A549 (cell line): Measurements from ENCODE around the gene HIVEP3.

ENCODE experiments used
- EP300 ChIP-seq, 2 experiments: fragments of >200 bp; sonication (Bioruptor Twin); formaldehyde crosslinking; IDR thresholded peaks; 2 replicates in 1 of 2; 3 replicates in 1 of 2; pipeline ENCODE4 v1.6.1; 2016 to 2017
- MYC ChIP-seq: IDR thresholded peaks from 2 replicates; pipeline ENCODE4 v1.6.1; 2012; ENCODE audit warnings: mild to moderate bottlenecking, inconsistent platforms, low read length, improper control_type of control experiment, borderline replicate concordance
- ZFP36 ChIP-seq: fragments of 450-650 bp; IDR thresholded peaks from 2 replicates; pipeline ENCODE4 v1.6.1; 2014; ENCODE audit warnings: borderline replicate concordance; ENCODE audit not compliant: partially characterized antibody
- TF ChIP-seq, protein P1 (sequence below): fragments of >200 bp; sonication (Bioruptor Twin); formaldehyde crosslinking; IDR thresholded peaks from 3 replicates; pipeline ENCODE4 v1.5.1; 2016
- TF ChIP-seq, protein P2 (sequence below): fragments of 250-450 bp; sonication (Bioruptor Pico); IDR thresholded peaks from 2 replicates; pipeline ENCODE4 v1.5.0; 2021; ENCODE audit warnings: mild to moderate bottlenecking, moderate library complexity, borderline replicate concordance

DNA sequence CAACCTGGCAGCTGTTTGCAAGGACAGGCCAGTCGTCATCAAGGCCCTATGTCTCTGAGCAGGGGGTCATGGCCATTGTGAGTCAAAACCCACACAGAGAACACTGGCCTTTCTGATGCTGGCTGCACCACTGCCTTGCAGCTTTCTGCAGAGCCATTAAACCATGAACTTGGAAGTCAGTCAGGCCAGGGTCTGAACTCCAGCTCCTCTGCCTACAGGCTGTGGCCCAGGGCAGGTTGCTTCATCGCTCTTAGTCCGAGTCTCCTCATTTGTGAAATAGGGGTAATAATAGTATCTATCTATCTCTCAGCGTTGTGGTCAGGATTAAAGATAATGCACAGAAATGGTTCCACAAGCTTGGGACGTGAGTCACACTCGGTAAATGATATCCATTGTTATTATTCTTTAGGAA is 35.8 kb upstream of the HIVEP3 start:
- no peak for TF ChIP-seq ZFP36
- TF ChIP-seq, protein P1, sequence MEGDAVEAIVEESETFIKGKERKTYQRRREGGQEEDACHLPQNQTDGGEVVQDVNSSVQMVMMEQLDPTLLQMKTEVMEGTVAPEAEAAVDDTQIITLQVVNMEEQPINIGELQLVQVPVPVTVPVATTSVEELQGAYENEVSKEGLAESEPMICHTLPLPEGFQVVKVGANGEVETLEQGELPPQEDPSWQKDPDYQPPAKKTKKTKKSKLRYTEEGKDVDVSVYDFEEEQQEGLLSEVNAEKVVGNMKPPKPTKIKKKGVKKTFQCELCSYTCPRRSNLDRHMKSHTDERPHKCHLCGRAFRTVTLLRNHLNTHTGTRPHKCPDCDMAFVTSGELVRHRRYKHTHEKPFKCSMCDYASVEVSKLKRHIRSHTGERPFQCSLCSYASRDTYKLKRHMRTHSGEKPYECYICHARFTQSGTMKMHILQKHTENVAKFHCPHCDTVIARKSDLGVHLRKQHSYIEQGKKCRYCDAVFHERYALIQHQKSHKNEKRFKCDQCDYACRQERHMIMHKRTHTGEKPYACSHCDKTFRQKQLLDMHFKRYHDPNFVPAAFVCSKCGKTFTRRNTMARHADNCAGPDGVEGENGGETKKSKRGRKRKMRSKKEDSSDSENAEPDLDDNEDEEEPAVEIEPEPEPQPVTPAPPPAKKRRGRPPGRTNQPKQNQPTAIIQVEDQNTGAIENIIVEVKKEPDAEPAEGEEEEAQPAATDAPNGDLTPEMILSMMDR = no peak
- TF ChIP-seq MYC = no peak
- no peak for TF ChIP-seq EP300 (IDR thresholded peaks at IDR 0.05)
- TF ChIP-seq, protein P2, sequence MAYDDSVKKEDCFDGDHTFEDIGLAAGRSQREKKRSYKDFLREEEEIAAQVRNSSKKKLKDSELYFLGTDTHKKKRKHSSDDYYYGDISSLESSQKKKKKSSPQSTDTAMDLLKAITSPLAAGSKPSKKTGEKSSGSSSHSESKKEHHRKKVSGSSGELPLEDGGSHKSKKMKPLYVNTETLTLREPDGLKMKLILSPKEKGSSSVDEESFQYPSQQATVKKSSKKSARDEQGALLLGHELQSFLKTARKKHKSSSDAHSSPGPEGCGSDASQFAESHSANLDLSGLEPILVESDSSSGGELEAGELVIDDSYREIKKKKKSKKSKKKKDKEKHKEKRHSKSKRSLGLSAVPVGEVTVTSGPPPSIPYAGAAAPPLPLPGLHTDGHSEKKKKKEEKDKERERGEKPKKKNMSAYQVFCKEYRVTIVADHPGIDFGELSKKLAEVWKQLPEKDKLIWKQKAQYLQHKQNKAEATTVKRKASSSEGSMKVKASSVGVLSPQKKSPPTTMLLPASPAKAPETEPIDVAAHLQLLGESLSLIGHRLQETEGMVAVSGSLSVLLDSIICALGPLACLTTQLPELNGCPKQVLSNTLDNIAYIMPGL = no peak
